Measurements from ENCODE around the gene LILRA2. TPM values are rescaled to one million over a fixed set of nuclear protein-coding genes. Genes with fewer than 3 reads are reported as not detected.
"Not testable (repeated sequence)": the region's sequence is repeated elsewhere in the genome, so short reads cannot be mapped to it uniquely, and the experiment has no call there.

The LILRA2 gene
- total RNA-seq, 1 experiment from 2014 or later: not detected

GRCh38 chr19:54571715-54572615, 1.6 kb upstream of the LILRA2 start:
- DNase-seq (ENCODE audit: low read depth): not testable (repeated sequence)

GRCh38 chr19:54572696-54573311, 786 bp upstream of the LILRA2 start:
- no peak for DNase-seq (ENCODE audit: low read depth)

GRCh38 chr19:54574051-54574450, 461 bp downstream of the LILRA2 start:
- no peak for DNase-seq (ENCODE audit: low read depth)

GRCh38 chr19:54574527-54575056, 1.0 kb downstream of the LILRA2 start:
- DNase-seq (ENCODE audit: low read depth): no peak

GRCh38 chr19:54575205-54575604, 1.6 kb downstream of the LILRA2 start:
- not testable (repeated sequence) for DNase-seq (ENCODE audit: low read depth)

GRCh38 chr19:54576411-54576976, 2.9 kb downstream of the LILRA2 start:
- DNase-seq (ENCODE audit: low read depth): no peak

- no peak for DNase-seq (ENCODE audit: low read depth)
Measured at GRCh38 chr19:54577334-54577733, 3.7 kb downstream of the LILRA2 start.

- DNase-seq (ENCODE audit: low read depth): not testable (repeated sequence)
Measured at GRCh38 chr19:54578268-54578667, 4.7 kb downstream of the LILRA2 start.

- DNase-seq (ENCODE audit: low read depth): no peak
Measured at GRCh38 chr19:54586397-54586796, 12.8 kb downstream of the LILRA2 start.

GRCh38 chr19:54587026-54587425, 13.4 kb downstream of the LILRA2 start:
- no peak for DNase-seq (ENCODE audit: low read depth)

GRCh38 chr19:54593445-54593844, 19.9 kb downstream of the LILRA2 start, which contains the start of gene LILRA1:
Gene LILRA1 (plus strand): TSS chr19:54593632. CDS start chr19:54594245, 613 bp downstream.
- not testable (repeated sequence) for DNase-seq (ENCODE audit: low read depth)

GRCh38 chr19:54593931-54594626, 20.5 kb downstream of the LILRA2 start:
- not testable (repeated sequence) for DNase-seq (ENCODE audit: low read depth)

- DNase-seq (ENCODE audit: low read depth): no peak
Measured at GRCh38 chr19:54594737-54595136, 21.1 kb downstream of the LILRA2 start.

GRCh38 chr19:54595680-54596436, 22.3 kb downstream of the LILRA2 start:
- not testable (repeated sequence) for DNase-seq (ENCODE audit: low read depth)

GRCh38 chr19:54600212-54600611, 26.6 kb downstream of the LILRA2 start:
- DNase-seq (ENCODE audit: low read depth): no peak

- DNase-seq (ENCODE audit: low read depth): no peak
Measured at GRCh38 chr19:54606230-54606629, 32.6 kb downstream of the LILRA2 start.

GRCh38 chr19:54606891-54607784, 33.5 kb downstream of the LILRA2 start:
- no peak for DNase-seq (ENCODE audit: low read depth)

GRCh38 chr19:54607785-54608150, 34.2 kb downstream of the LILRA2 start:
- no peak for DNase-seq (ENCODE audit: low read depth)

- DNase-seq (ENCODE audit: low read depth): no peak
Measured at GRCh38 chr19:54608205-54608604, 34.6 kb downstream of the LILRA2 start.

GRCh38 chr19:54608792-54609191, 35.2 kb downstream of the LILRA2 start:
- DNase-seq (ENCODE audit: low read depth): no peak
